ENCODE data around the gene SFXN5.

The SFXN5 gene

GRCh38 chr2:72952110-72952823 is 119.2 kb downstream of the SFXN5 start:
- Histone ChIP-seq H3K4me1 (no peaks in the 10 kb centered on the region), H3K9me3 (no peaks in the 10 kb centered on the region), H3K4me3 (ENCODE audit: low read depth, low read length) (no peak overlapping the region), H3K36me3 (no peaks in the 10 kb centered on the region), H3K27me3 (no peaks in the 10 kb centered on the region)
- TF ChIP-seq, protein P1, sequence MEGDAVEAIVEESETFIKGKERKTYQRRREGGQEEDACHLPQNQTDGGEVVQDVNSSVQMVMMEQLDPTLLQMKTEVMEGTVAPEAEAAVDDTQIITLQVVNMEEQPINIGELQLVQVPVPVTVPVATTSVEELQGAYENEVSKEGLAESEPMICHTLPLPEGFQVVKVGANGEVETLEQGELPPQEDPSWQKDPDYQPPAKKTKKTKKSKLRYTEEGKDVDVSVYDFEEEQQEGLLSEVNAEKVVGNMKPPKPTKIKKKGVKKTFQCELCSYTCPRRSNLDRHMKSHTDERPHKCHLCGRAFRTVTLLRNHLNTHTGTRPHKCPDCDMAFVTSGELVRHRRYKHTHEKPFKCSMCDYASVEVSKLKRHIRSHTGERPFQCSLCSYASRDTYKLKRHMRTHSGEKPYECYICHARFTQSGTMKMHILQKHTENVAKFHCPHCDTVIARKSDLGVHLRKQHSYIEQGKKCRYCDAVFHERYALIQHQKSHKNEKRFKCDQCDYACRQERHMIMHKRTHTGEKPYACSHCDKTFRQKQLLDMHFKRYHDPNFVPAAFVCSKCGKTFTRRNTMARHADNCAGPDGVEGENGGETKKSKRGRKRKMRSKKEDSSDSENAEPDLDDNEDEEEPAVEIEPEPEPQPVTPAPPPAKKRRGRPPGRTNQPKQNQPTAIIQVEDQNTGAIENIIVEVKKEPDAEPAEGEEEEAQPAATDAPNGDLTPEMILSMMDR (IDR thresholded peaks at IDR 0.05; ENCODE audit: low read depth, low read length) = no peak
- no peak for DNase-seq

- DNase-seq = no peak
- no peaks in the 10 kb centered on the region for H3K4me1 ChIP-seq
- TF ChIP-seq, protein P1 (IDR thresholded peaks at IDR 0.05; ENCODE audit: low read depth, low read length) = no peak
- no peaks in the 10 kb centered on the region for H3K36me3 ChIP-seq
- no peaks in the 10 kb centered on the region for H3K9me3 ChIP-seq
- no peak overlapping the region for H3K4me3 ChIP-seq (ENCODE audit: low read depth, low read length)
- H3K27me3 ChIP-seq = no peaks in the 10 kb centered on the region
Measured at GRCh38 chr2:72951303-72952095, 120.0 kb downstream of the SFXN5 start.

DNA sequence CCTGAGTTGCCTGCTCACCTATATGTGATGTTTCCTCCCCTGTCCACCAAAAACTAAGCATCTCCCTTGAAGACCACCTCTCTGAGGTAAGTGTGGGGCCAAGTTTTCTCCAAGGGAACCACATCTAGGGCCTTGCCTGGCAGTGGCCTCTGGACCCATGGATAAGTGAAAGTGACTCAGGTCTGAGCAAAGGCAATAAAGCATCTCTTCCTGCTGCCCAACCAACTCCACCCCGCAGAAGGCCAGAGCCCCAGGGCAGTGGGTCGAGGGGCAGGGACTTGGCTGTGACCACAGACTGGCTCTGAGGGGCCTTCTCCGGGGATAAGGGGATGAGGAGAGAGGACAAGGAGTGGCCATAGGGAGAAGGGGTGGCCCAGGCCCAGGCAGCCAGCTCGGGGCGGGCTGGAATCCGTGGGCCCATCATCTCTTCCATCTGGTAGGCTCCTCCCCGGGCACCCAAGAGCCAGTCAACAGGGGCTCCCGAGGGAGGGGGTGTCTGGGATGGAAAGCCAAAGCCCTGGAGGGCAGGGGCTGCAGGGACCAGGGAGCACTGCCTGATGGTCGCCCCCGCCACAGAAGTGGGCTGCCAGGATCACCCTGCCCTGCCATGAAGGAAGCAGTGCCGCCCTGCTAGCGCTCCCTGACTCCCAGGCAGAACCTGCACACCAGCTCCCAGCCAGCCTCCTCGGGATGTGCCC is 120.8 kb downstream of the SFXN5 start:
- H3K27me3 ChIP-seq = no peaks in the 10 kb centered on the region
- H3K4me1 ChIP-seq = no peaks in the 10 kb centered on the region
- DNase-seq = no peak
- no peaks in the 10 kb centered on the region for H3K36me3 ChIP-seq
- TF ChIP-seq, protein P1 (IDR thresholded peaks at IDR 0.05; ENCODE audit: low read depth, low read length) = no peak
- H3K9me3 ChIP-seq = no peaks in the 10 kb centered on the region
- no peak overlapping the region for H3K4me3 ChIP-seq (ENCODE audit: low read depth, low read length)

GRCh38 chr2:72949642-72950041 is 121.9 kb downstream of the SFXN5 start:
- TF ChIP-seq, protein P1 (IDR thresholded peaks at IDR 0.05; ENCODE audit: low read depth, low read length) = no peak
- DNase-seq = no peak
- Histone ChIP-seq H3K9me3 (no peaks in the 10 kb centered on the region), H3K27me3 (no peaks in the 10 kb centered on the region), H3K4me1 (no peaks in the 10 kb centered on the region), H3K36me3 (no peaks in the 10 kb centered on the region), H3K4me3 (ENCODE audit: low read depth, low read length) (no peak overlapping the region)

GRCh38 chr2:72949045-72949444 is 122.5 kb downstream of the SFXN5 start:
- H3K4me3 ChIP-seq (ENCODE audit: low read depth, low read length) = no peak overlapping the region
- H3K36me3 ChIP-seq = no peaks in the 10 kb centered on the region
- TF ChIP-seq, protein P1 (IDR thresholded peaks at IDR 0.05; ENCODE audit: low read depth, low read length) = no peak
- no peaks in the 10 kb centered on the region for H3K27me3 ChIP-seq
- H3K9me3 ChIP-seq = no peaks in the 10 kb centered on the region
- H3K4me1 ChIP-seq = no peaks in the 10 kb centered on the region
- no peak for DNase-seq

Data from BE2C (cell line).